Mesothelial cell of epicardium (in vitro differentiated cells): Measurements from ENCODE around the gene SLAMF6. TPM values are rescaled to one million over a fixed set of nuclear protein-coding genes. Genes with fewer than 3 reads are reported as not detected.

Experiments used
- DNase-seq, 2 experiments: peaks; one replicate each; pipeline ENCODE4 v3.0.0; 2021; ENCODE audit warnings: low spot score in 2 of 2; ENCODE audit not compliant: unreplicated experiment in 2 of 2
- H3K27ac Mint-ChIP-seq: 2 replicates; pipeline ENCODE4 v1.8.0; 2021; ENCODE audit warnings: mixed read lengths
- H3K27me3 Mint-ChIP-seq: 2 replicates; pipeline ENCODE4 v1.8.0; 2021; ENCODE audit warnings: low read depth, mixed read lengths
- H3K36me3 Mint-ChIP-seq: 2 replicates; pipeline ENCODE4 v1.8.0; 2021; ENCODE audit warnings: mixed read lengths
- H3K4me1 Mint-ChIP-seq: 2 replicates; pipeline ENCODE4 v1.8.0; 2021; ENCODE audit warnings: mixed read lengths
- H3K4me3 Mint-ChIP-seq: 2 replicates; pipeline ENCODE4 v1.8.0; 2021; ENCODE audit warnings: mild to moderate bottlenecking, moderate library complexity, mixed read lengths
- H3K9me3 Mint-ChIP-seq: 2 replicates; pipeline ENCODE4 v1.8.0; 2021; ENCODE audit warnings: mixed read lengths
- CTCF ChIP-seq: fragments of 200-600 bp; sonication (generic); IDR thresholded peaks from one replicate; pipeline ENCODE4 v1.5.0; 2021; ENCODE audit warnings: antibody characterized with exemption; ENCODE audit not compliant: unreplicated experiment
- total RNA-seq: library from RNA; stranded (reverse); gene quantifications from 3 replicates; pipeline ENCODE4 v1.2.1, GENCODE V29; 2021

The SLAMF6 gene
- total RNA-seq, 1 donor from 2014 or later, result not detected

- no peaks in the 10 kb centered on the region for H3K4me1 Mint-ChIP-seq
- H3K9me3 Mint-ChIP-seq, result peaks cover 8% of the 10 kb centered on the region
- DNase-seq, result no peak
- H3K27ac Mint-ChIP-seq, result no peak overlapping the region
- TF ChIP-seq CTCF, result no peak
- H3K27me3 Mint-ChIP-seq, result peaks cover 3% of the 10 kb centered on the region
- H3K4me3 Mint-ChIP-seq, result no peak overlapping the region
- no peaks in the 10 kb centered on the region for H3K36me3 Mint-ChIP-seq
Observed at GRCh38 chr1:160436966-160437365, 86.1 kb downstream of the SLAMF6 start.

Other genes with a start within 250 kb of the SLAMF6 start
- 50.9 to 53.0 TPM (median 52.8 TPM) in 3 replicates for gene PEX19, start 238.1 kb downstream of the SLAMF6 start, total RNA-seq
- 178 to 183 TPM (median 180 TPM) in 3 replicates for gene COPA, start 180.0 kb downstream of the SLAMF6 start, total RNA-seq
- gene NCSTN, start 179.9 kb downstream of the SLAMF6 start, total RNA-seq, result 94.6 to 106 TPM (median 104 TPM) in 3 replicates
- 0.27 to 0.38 TPM (median 0.32 TPM) in 3 replicates for gene NHLH1, start 156.2 kb downstream of the SLAMF6 start, total RNA-seq
- gene VANGL2, start 122.7 kb downstream of the SLAMF6 start, total RNA-seq, result 55.5 to 59.5 TPM (median 57.2 TPM) in 3 replicates
- not detected in 3 replicates for gene CD84, start 56.2 kb upstream of the SLAMF6 start, total RNA-seq
- gene SLAMF1, start 123.8 kb upstream of the SLAMF6 start, total RNA-seq, result not detected in 3 replicates
- 0.31 to 0.57 TPM (median 0.56 TPM) in 3 replicates for gene CD48, start 188.6 kb upstream of the SLAMF6 start, total RNA-seq
- gene SLAMF7, start 216.0 kb upstream of the SLAMF6 start, total RNA-seq, result not detected in 3 replicates